Gastroesophageal sphincter (tissue), 4 donors: ENCODE measurements around the gene SUPT3H. TPM values are rescaled to one million over a fixed set of nuclear protein-coding genes. Genes with fewer than 3 reads are reported as not detected.

Experiments used
- ATAC-seq: fragments of 150-250 bp; one replicate; pipeline ENCODE4 v1.9.1; 2016; ENCODE audit warnings: mild to moderate bottlenecking, moderate library complexity
- H3K27ac ChIP-seq, 4 donors: fragments of 200-600 bp; sonication (generic) in 3 of 4; 1 replicate in 3 of 4; 2 replicates in 1 of 4; pipeline ENCODE4 v1.5.1; 2016 to 2019
- H3K27me3 ChIP-seq: fragments of 200-600 bp; sonication (generic); one replicate; pipeline ENCODE4 v1.5.1; 2019
- H3K36me3 ChIP-seq, 2 donors: fragments of 200-600 bp; sonication (generic); one replicate each; pipeline ENCODE4 v1.5.1; 2019; ENCODE audit warnings: control low read depth in 1 of 2
- H3K4me1 ChIP-seq, 3 donors: fragments of 200-600 bp; sonication (generic); 1 replicate in 2 of 3; 2 replicates in 1 of 3; pipeline ENCODE4 v1.5.1; 2016 to 2019; ENCODE audit warnings: control low read depth in 2 of 3
- H3K4me3 ChIP-seq, 2 donors: fragments of 200-600 bp; sonication (generic); one replicate each; pipeline ENCODE4 v1.5.1; 2019; ENCODE audit warnings: mild to moderate bottlenecking in 1 of 2, moderate library complexity in 1 of 2
- H3K9me3 ChIP-seq, 3 donors: fragments of 200-600 bp; sonication (generic); one replicate each; pipeline ENCODE4 v1.5.1; 2017 to 2019; ENCODE audit warnings: control low read depth in 2 of 3
- EP300 ChIP-seq: sonication (generic); formaldehyde crosslinking; IDR thresholded peaks from one replicate; pipeline ENCODE4 v1.6.1; 2017; ENCODE audit warnings: antibody characterized with exemption, mild to moderate bottlenecking
- POLR2A ChIP-seq, 2 donors: fragments of 450-650 bp; IDR thresholded peaks; one replicate each; pipeline ENCODE4 v1.6.1; 2017; ENCODE audit warnings: antibody characterized with exemption in 2 of 2, mild to moderate bottlenecking in 2 of 2, moderate library complexity in 1 of 2
- POLR2AphosphoS5 ChIP-seq: sonication (generic); formaldehyde crosslinking; IDR thresholded peaks from one replicate; pipeline ENCODE4 v1.6.1; 2017; ENCODE audit warnings: antibody characterized with exemption
- WGBS, 2 donors: methylation state at CpG; one replicate each; pipeline ENCODE4 v1.1.5; 2018; ENCODE audit warnings: low coverage in 1 of 2; 5-methylcytosine and 5-hydroxymethylcytosine counted together
- small RNA-seq, 4 donors: library from RNA; depleted of rRNA; stranded (forward); fragments of <200 nt; gene quantifications; one replicate each; pipeline ENCODE3, GENCODE V24; 2016
- total RNA-seq, 4 donors: library from RNA; depleted of rRNA; stranded (reverse); fragments of >200 nt; gene quantifications; one replicate each; pipeline ENCODE4 v1.1.0, GENCODE V29; 2016
- TF ChIP-seq, protein P1 (sequence below), 4 experiments: fragments of 200-600 bp in 2 of 4; fragments of 450-650 bp in 2 of 4; sonication (generic) in 1 of 4; IDR thresholded peaks; one replicate each; pipeline ENCODE4 v1.5.1; 2017 to 2019; ENCODE audit warnings: antibody characterized with exemption in 4 of 4, mild to moderate bottlenecking in 2 of 4, moderate library complexity in 2 of 4

SUPT3H gene
- total RNA-seq, 4 donors from 2014 or later = 3.6 to 13.1 (median 7.6) TPM

DNA sequence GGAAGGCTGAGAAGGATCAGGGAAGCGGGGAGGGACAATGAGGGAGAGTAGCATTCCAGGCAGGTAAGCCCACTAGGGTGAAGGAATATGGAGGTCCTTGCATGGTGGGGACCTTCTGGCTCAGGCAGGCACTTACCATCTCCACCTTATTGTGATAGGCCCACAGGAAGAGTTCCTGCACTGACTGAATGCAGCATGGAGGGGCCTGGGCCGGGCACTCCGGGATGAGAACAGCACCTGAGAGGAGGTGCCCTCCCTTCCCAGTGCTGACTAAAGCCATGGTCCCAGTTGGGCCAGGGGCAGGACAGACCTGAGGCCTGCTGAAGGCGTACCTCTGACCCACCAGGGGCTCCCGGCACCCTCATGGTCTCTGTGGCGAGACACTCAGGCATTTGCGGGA lies 597.6 kb downstream of the SUPT3H start:
- TF ChIP-seq, protein P1, sequence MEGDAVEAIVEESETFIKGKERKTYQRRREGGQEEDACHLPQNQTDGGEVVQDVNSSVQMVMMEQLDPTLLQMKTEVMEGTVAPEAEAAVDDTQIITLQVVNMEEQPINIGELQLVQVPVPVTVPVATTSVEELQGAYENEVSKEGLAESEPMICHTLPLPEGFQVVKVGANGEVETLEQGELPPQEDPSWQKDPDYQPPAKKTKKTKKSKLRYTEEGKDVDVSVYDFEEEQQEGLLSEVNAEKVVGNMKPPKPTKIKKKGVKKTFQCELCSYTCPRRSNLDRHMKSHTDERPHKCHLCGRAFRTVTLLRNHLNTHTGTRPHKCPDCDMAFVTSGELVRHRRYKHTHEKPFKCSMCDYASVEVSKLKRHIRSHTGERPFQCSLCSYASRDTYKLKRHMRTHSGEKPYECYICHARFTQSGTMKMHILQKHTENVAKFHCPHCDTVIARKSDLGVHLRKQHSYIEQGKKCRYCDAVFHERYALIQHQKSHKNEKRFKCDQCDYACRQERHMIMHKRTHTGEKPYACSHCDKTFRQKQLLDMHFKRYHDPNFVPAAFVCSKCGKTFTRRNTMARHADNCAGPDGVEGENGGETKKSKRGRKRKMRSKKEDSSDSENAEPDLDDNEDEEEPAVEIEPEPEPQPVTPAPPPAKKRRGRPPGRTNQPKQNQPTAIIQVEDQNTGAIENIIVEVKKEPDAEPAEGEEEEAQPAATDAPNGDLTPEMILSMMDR (IDR thresholded peaks at IDR 0.05) = no peak
- TF ChIP-seq POLR2AphosphoS5 (no peak), EP300 (no peak), POLR2A (IDR thresholded peaks at IDR 0.05) (no peak)
- H3K27me3 ChIP-seq = no peaks in the 10 kb centered on the region
- H3K36me3 ChIP-seq = no peaks in the 10 kb centered on the region
- no peaks in the 10 kb centered on the region for H3K4me1 ChIP-seq
- no peaks in the 10 kb centered on the region for H3K9me3 ChIP-seq
- ATAC-seq = no peak
- H3K4me3 ChIP-seq = no peak overlapping the region
- H3K27ac ChIP-seq = no peak overlapping the region
- 99 to 100% methylated on average over 1 to 7 of the region's 7 CpGs for WGBS, 2 donors

DNA sequence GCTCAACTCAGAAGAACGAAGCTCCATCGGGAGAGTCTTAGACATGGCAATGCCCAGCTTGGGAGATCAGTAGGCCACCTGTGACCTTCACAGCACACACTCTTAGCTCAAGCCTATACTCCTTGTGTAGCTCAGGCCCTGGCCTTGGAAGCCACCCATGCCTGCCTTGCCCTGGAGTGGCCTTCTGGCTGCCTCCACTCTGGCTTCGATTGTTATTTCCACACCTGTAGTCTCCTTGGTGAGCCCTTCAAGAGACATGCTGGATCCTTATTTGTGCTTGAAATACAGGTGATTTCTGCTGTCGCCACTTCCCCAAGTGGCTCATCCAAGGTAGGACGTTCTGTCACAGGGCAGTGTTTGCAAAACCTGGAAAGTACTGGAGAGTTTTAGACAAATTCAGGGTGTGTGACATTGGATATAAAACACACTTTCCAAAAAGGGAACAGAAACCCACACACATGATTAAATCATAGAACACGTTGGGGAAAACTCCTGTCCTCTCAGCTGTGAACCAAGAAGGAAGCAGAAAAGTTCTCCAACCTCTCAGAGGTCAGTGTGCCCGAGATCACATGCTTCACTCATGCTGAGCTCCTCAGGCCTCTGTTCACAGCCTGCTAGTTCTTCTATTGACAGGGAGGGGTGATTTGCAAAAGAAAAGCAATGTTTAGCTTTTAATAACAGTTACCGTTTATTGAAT lies 598.5 kb downstream of the SUPT3H start:
- Histone ChIP-seq H3K36me3 (no peaks in the 10 kb centered on the region), H3K9me3 (no peaks in the 10 kb centered on the region), H3K27me3 (no peaks in the 10 kb centered on the region), H3K4me3 (no peak overlapping the region), H3K27ac (no peak overlapping the region), H3K4me1 (no peaks in the 10 kb centered on the region)
- 72 to 76% methylated on average over 5 to 6 of the region's 8 CpGs for WGBS, 2 donors
- TF ChIP-seq EP300 = no peak
- TF ChIP-seq POLR2AphosphoS5 = no peak
- TF ChIP-seq, protein P1 (IDR thresholded peaks at IDR 0.05) = no peak
- no peak for TF ChIP-seq POLR2A (IDR thresholded peaks at IDR 0.05)
- no peak for ATAC-seq

Small RNA genes lying within 50 kb of the gene (small RNA-seq; reads per million reads assigned to genes)
- 0 reads per million in 4 donors for gene MIR586

Other genes with a start within 250 kb of the SUPT3H start
- under 1 TPM; 0.16 to 0.94 (median 0.65) TPM for gene RUNX2, start 49.6 kb downstream of the SUPT3H start, total RNA-seq